ENCODE data around the gene C2CD4B.

GRCh38 chr15:62142736-62143135 lies 22.3 kb downstream of the C2CD4B start:
- TF ChIP-seq POLR2A (IDR thresholded peaks at IDR 0.05) (no peak), CTCF (IDR thresholded peaks at IDR 0.05) (no peak)

All from uterus (tissue), 2 donors.